Duodenal mucosa (tissue), 2 donors: Measurements from ENCODE around the gene PALM2AKAP2.

ENCODE experiments used
- H3K27ac ChIP-seq: one replicate; pipeline ENCODE4 v1.7.0; 2013; ENCODE audit warnings: low read depth, low read length
- H3K27me3 ChIP-seq, 2 donors: one replicate each; pipeline ENCODE4 v1.7.0; 2013; ENCODE audit warnings: low read length in 2 of 2, control low read depth in 1 of 2; ENCODE audit not compliant: insufficient read depth in 2 of 2, control insufficient read depth in 1 of 2
- H3K36me3 ChIP-seq, 2 donors: one replicate each; pipeline ENCODE4 v1.7.0; 2013; ENCODE audit warnings: low read length in 2 of 2, control low read depth in 1 of 2; ENCODE audit not compliant: insufficient read depth in 2 of 2, control insufficient read depth in 1 of 2
- H3K4me1 ChIP-seq, 2 donors: one replicate each; pipeline ENCODE4 v1.7.0; 2013; ENCODE audit warnings: low read length in 2 of 2, control low read depth in 1 of 2; ENCODE audit not compliant: insufficient read depth in 2 of 2, control insufficient read depth in 1 of 2
- H3K4me3 ChIP-seq, 2 donors: one replicate each; pipeline ENCODE4 v1.7.0; 2013; ENCODE audit warnings: low read length in 2 of 2, low read depth in 1 of 2
- H3K9ac ChIP-seq, 2 donors: one replicate each; pipeline ENCODE4 v1.7.0; 2013; ENCODE audit warnings: low read length in 2 of 2, low read depth in 1 of 2
- H3K9me3 ChIP-seq, 2 donors: one replicate each; pipeline ENCODE4 v1.7.0; 2013; ENCODE audit warnings: low read length in 2 of 2, control low read depth in 1 of 2; ENCODE audit not compliant: control insufficient read depth in 1 of 2

Gene PALM2AKAP2

GRCh38 chr9:109779711-109780452, at the start of gene PALM2AKAP2:
Gene PALM2AKAP2 (plus strand): TSS chr9:109780198. CDS start chr9:109780489, 291 bp downstream.
- Histone ChIP-seq H3K27ac (no peak within 1 kb of the TSS), H3K36me3 (no peaks in the 10 kb centered on the region), H3K9ac (peak within 1 kb of the TSS; percentile 48 to 58), H3K4me1 (peaks cover 0 to 6% of the 10 kb centered on the region in 2 donors), H3K27me3 (peaks cover 7 to 15% of the 10 kb centered on the region in 2 donors), H3K4me3 (peak within 1 kb of the TSS; percentile 69 to 87), H3K9me3 (no peaks in the 10 kb centered on the region)

- H3K9ac ChIP-seq, result no peak overlapping the region
- no peaks in the 10 kb centered on the region for H3K27me3 ChIP-seq
- no peak overlapping the region for H3K4me3 ChIP-seq
- no peaks in the 10 kb centered on the region for H3K36me3 ChIP-seq
- H3K27ac ChIP-seq, result no peak overlapping the region
- no peaks in the 10 kb centered on the region for H3K9me3 ChIP-seq
- H3K4me1 ChIP-seq, result no peaks in the 10 kb centered on the region
These were observed 49.8 kb upstream of the PALM2AKAP2 start for GRCh38 chr9:109730228-109730627.

- no peaks in the 10 kb centered on the region for H3K36me3 ChIP-seq
- H3K27me3 ChIP-seq, result no peaks in the 10 kb centered on the region
- no peak overlapping the region for H3K27ac ChIP-seq
- no peak overlapping the region for H3K4me3 ChIP-seq
- H3K4me1 ChIP-seq, result no peaks in the 10 kb centered on the region
- H3K9me3 ChIP-seq, result no peaks in the 10 kb centered on the region
- no peak overlapping the region for H3K9ac ChIP-seq
These were observed 46.3 kb upstream of the PALM2AKAP2 start for GRCh38 chr9:109733690-109734089.

- Histone ChIP-seq H3K9ac (no peak overlapping the region), H3K27ac (no peak overlapping the region), H3K4me1 (no peaks in the 10 kb centered on the region), H3K36me3 (no peaks in the 10 kb centered on the region), H3K4me3 (no peak overlapping the region), H3K9me3 (no peaks in the 10 kb centered on the region), H3K27me3 (no peaks in the 10 kb centered on the region)
These were observed 45.2 kb upstream of the PALM2AKAP2 start for GRCh38 chr9:109734814-109735213.

GRCh38 chr9:109735801-109736200, 44.2 kb upstream of the PALM2AKAP2 start:
- H3K9me3 ChIP-seq, result no peaks in the 10 kb centered on the region
- no peak overlapping the region for H3K4me3 ChIP-seq
- no peak overlapping the region for H3K27ac ChIP-seq
- no peaks in the 10 kb centered on the region for H3K36me3 ChIP-seq
- H3K27me3 ChIP-seq, result no peaks in the 10 kb centered on the region
- H3K9ac ChIP-seq, result no peak overlapping the region
- no peaks in the 10 kb centered on the region for H3K4me1 ChIP-seq

- no peaks in the 10 kb centered on the region for H3K9me3 ChIP-seq
- no peaks in the 10 kb centered on the region for H3K27me3 ChIP-seq
- H3K4me3 ChIP-seq, result no peak overlapping the region
- no peaks in the 10 kb centered on the region for H3K4me1 ChIP-seq
- no peak overlapping the region for H3K9ac ChIP-seq
- H3K27ac ChIP-seq, result no peak overlapping the region
- H3K36me3 ChIP-seq, result no peaks in the 10 kb centered on the region
These were observed 42.7 kb upstream of the PALM2AKAP2 start for GRCh38 chr9:109737295-109737694.

- no peak overlapping the region for H3K27ac ChIP-seq
- no peak overlapping the region for H3K9ac ChIP-seq
- H3K36me3 ChIP-seq, result no peaks in the 10 kb centered on the region
- H3K9me3 ChIP-seq, result no peaks in the 10 kb centered on the region
- H3K4me1 ChIP-seq, result no peaks in the 10 kb centered on the region
- H3K4me3 ChIP-seq, result no peak overlapping the region
- no peaks in the 10 kb centered on the region for H3K27me3 ChIP-seq
These were observed 40.2 kb upstream of the PALM2AKAP2 start for GRCh38 chr9:109739760-109740159.

- H3K9ac ChIP-seq, result no peak overlapping the region
These were observed 37.1 kb upstream of the PALM2AKAP2 start for GRCh38 chr9:109742776-109743348.

GRCh38 chr9:109743696-109744095, 36.3 kb upstream of the PALM2AKAP2 start:
- no peaks in the 10 kb centered on the region for H3K27me3 ChIP-seq
- no peak overlapping the region for H3K27ac ChIP-seq
- peaks cover 0 to 5% of the 10 kb centered on the region in 2 donors for H3K4me1 ChIP-seq
- H3K36me3 ChIP-seq, result no peaks in the 10 kb centered on the region
- H3K4me3 ChIP-seq, result no peak overlapping the region
- no peaks in the 10 kb centered on the region for H3K9me3 ChIP-seq
- H3K9ac ChIP-seq, result no peak overlapping the region

More at GRCh38 chr9:109742776-109743348, 37.1 kb upstream of the PALM2AKAP2 start:
- Histone ChIP-seq H3K9me3 (no peaks in the 10 kb centered on the region), H3K27ac (no peak overlapping the region), H3K27me3 (no peaks in the 10 kb centered on the region), H3K4me3 (no peak overlapping the region), H3K36me3 (no peaks in the 10 kb centered on the region), H3K4me1 (peaks cover 0 to 5% of the 10 kb centered on the region in 2 donors)

- H3K9me3 ChIP-seq, result no peaks in the 10 kb centered on the region
- no peak overlapping the region for H3K27ac ChIP-seq
- no peak overlapping the region for H3K9ac ChIP-seq
- peaks cover 0 to 5% of the 10 kb centered on the region in 2 donors for H3K4me1 ChIP-seq
- H3K27me3 ChIP-seq, result no peaks in the 10 kb centered on the region
- no peaks in the 10 kb centered on the region for H3K36me3 ChIP-seq
- no peak overlapping the region for H3K4me3 ChIP-seq
These were observed 34.4 kb upstream of the PALM2AKAP2 start for GRCh38 chr9:109745335-109746283.
